H1 (cell line): ENCODE results near the gene TNFSF11. TPM values are rescaled to one million over a fixed set of nuclear protein-coding genes. Genes with fewer than 3 reads are reported as not detected.

Experiments
- CTCF ChIA-PET: fragments of 300-600 bp; sonication (Branson Sonifier 250); formaldehyde crosslinking; loops from one replicate; lab custom pipeline; 2021; ENCODE audit not compliant: partially characterized antibody; lab: Charles Lee
- POLR2A ChIA-PET: fragments of 300-600 bp; sonication (Branson Sonifier 250); formaldehyde crosslinking; loops from one replicate; lab custom pipeline; 2021; ENCODE audit warnings: inconsistent platforms; ENCODE audit not compliant: partially characterized antibody; lab: Charles Lee
- DNase-seq, 2 experiments: peaks; one replicate each; pipeline versions ENCODE4 v3.0.0 to v3.0.0-alpha.2; 2010 to 2022; ENCODE audit warnings: low spot score in 2 of 2, low read depth in 1 of 2, mixed read lengths in 1 of 2
- FAIRE-seq: peaks from 2 replicates; lab custom pipeline; 2011; peaks lifted over from hg19 to GRCh38; lab: Jason Lieb, UNC
- H2AFZ ChIP-seq: 2 replicates; pipeline ENCODE4 v1.8.1; 2012; ENCODE audit warnings: low read length, inconsistent platforms
- H2AK5ac ChIP-seq: 2 replicates; pipeline ENCODE4 v1.6.1; 2013; ENCODE audit warnings: low read depth, low read length
- H2BK120ac ChIP-seq: replicated peaks from 2 replicates; pipeline ENCODE3; 2013; ENCODE audit warnings: low read depth, low read length, inconsistent platforms
- H2BK12ac ChIP-seq: 2 replicates; pipeline ENCODE4 v1.6.1; 2013; ENCODE audit warnings: low read depth, low read length
- H2BK15ac ChIP-seq: 2 replicates; pipeline ENCODE4 v1.6.1; 2013; ENCODE audit warnings: low read length
- H2BK20ac ChIP-seq: 2 replicates; pipeline ENCODE4 v1.6.1; 2013; ENCODE audit warnings: low read length
- H2BK5ac ChIP-seq: 2 replicates; pipeline ENCODE4 v1.6.1; 2013; ENCODE audit warnings: low read depth, low read length
- H3K14ac ChIP-seq: 2 replicates; pipeline ENCODE4 v1.6.1; 2013; ENCODE audit warnings: inconsistent platforms; ENCODE audit not compliant: insufficient read length
- H3K18ac ChIP-seq: 2 replicates; pipeline ENCODE4 v1.6.1; 2013; ENCODE audit warnings: low read length; ENCODE audit errors: extremely low read depth
- H3K23ac ChIP-seq: 2 replicates; pipeline ENCODE4 v1.6.1; 2013; ENCODE audit warnings: inconsistent platforms; ENCODE audit not compliant: insufficient read length
- H3K23me2 ChIP-seq: 2 replicates; pipeline ENCODE4 v1.6.1; 2013; ENCODE audit warnings: low read depth, low read length
- H3K27ac ChIP-seq: 2 replicates; pipeline ENCODE4 v1.6.1; 2011; ENCODE audit warnings: low read depth, low read length, inconsistent platforms
- H3K27me3 ChIP-seq, 4 experiments: replicated peaks in 1 of 4; 1 replicate in 1 of 4; 2 replicates in 3 of 4; pipeline versions ENCODE4 v1.6.1 to v1.8.1; 2011 to 2013; ENCODE audit warnings: low read length in 3 of 4, mild to moderate bottlenecking in 3 of 4, inconsistent platforms in 2 of 4, mixed read lengths in 2 of 4, moderate library complexity in 1 of 4; ENCODE audit not compliant: control insufficient read depth in 3 of 4, insufficient read depth in 3 of 4; ENCODE audit errors: extremely low read depth in 1 of 4
- H3K36me3 ChIP-seq, 4 experiments: 2 replicates each; pipeline versions ENCODE4 v1.6.1 to v1.8.1; 2011 to 2013; ENCODE audit warnings: mild to moderate bottlenecking in 4 of 4, low read length in 3 of 4, moderate library complexity in 2 of 4, control low read depth in 1 of 4, inconsistent platforms in 1 of 4; ENCODE audit not compliant: insufficient read depth in 4 of 4, control insufficient read depth in 2 of 4
- H3K4ac ChIP-seq: replicated peaks from 2 replicates; pipeline ENCODE3; 2013; ENCODE audit warnings: low read length, low read depth, mixed read lengths, inconsistent platforms; ENCODE audit not compliant: insufficient read length
- H3K4me1 ChIP-seq, 4 experiments: replicated peaks in 1 of 4; 1 replicate in 1 of 4; 2 replicates in 3 of 4; pipeline versions ENCODE4 v1.6.1 to v1.8.1; 2011 to 2013; ENCODE audit warnings: low read length in 3 of 4, inconsistent platforms in 2 of 4, mixed read lengths in 1 of 4; ENCODE audit not compliant: insufficient read depth in 4 of 4, control insufficient read depth in 3 of 4
- H3K4me2 ChIP-seq, 2 experiments: 2 replicates each; pipeline versions ENCODE4 v1.6.1 to v1.8.1; 2011 to 2013; ENCODE audit warnings: low read depth in 2 of 2, low read length in 2 of 2, control low read depth in 1 of 2, inconsistent platforms in 1 of 2, mild to moderate bottlenecking in 1 of 2; ENCODE audit not compliant: insufficient read depth in 1 of 2
- H3K4me3 ChIP-seq, 4 experiments: fragments of 200-600, 300-600 bp in 1 of 4; sonication (generic), shearing (Covaris generic), sonication (Bioruptor Twin) in 1 of 4; 2 replicates each; pipeline versions ENCODE4 v1.5.1 to v1.8.1; 2011 to 2016; ENCODE audit warnings: low read length in 4 of 4, low read depth in 3 of 4, control low read depth in 2 of 4, inconsistent platforms in 2 of 4, mild to moderate bottlenecking in 2 of 4, mixed read lengths in 1 of 4, moderate library complexity in 1 of 4; ENCODE audit not compliant: insufficient read depth in 2 of 4; ENCODE audit errors: extremely low read depth in 1 of 4
- H3K56ac ChIP-seq: replicated peaks from 2 replicates; pipeline ENCODE3; 2013; ENCODE audit warnings: low read depth, mild to moderate bottlenecking, mixed read lengths, low read length, inconsistent platforms; ENCODE audit not compliant: insufficient read length
- H3K79me1 ChIP-seq: 2 replicates; pipeline ENCODE4 v1.6.1; 2013; ENCODE audit warnings: low read depth, low read length, control low read depth
- H3K79me2 ChIP-seq, 2 experiments: 2 replicates each; pipeline versions ENCODE4 v1.6.1 to v1.8.1; 2012 to 2013; ENCODE audit warnings: low read length in 2 of 2, mild to moderate bottlenecking in 2 of 2, inconsistent platforms in 1 of 2; ENCODE audit not compliant: insufficient read depth in 2 of 2, control insufficient read depth in 1 of 2
- H3K9ac ChIP-seq, 4 experiments: replicated peaks in 1 of 4; 1 replicate in 1 of 4; 2 replicates in 3 of 4; pipeline versions ENCODE4 v1.6.1 to v1.8.1; 2011 to 2013; ENCODE audit warnings: low read depth in 3 of 4, low read length in 3 of 4, control low read depth in 2 of 4, mild to moderate bottlenecking in 2 of 4, moderate library complexity in 2 of 4, inconsistent platforms in 1 of 4; ENCODE audit errors: extremely low read depth in 1 of 4
- H3K9me3 ChIP-seq, 2 experiments: 2 replicates each; pipeline versions ENCODE4 v1.6.1 to v1.8.1; 2012 to 2013; ENCODE audit warnings: mild to moderate bottlenecking in 2 of 2, moderate library complexity in 2 of 2, control low read depth in 1 of 2, inconsistent platforms in 1 of 2, low read depth in 1 of 2, low read length in 1 of 2, mixed read lengths in 1 of 2; ENCODE audit not compliant: insufficient read depth in 2 of 2
- H4K20me1 ChIP-seq, 2 experiments: replicated peaks in 1 of 2; 2 replicates each; pipeline versions ENCODE3 to v1.8.1; 2011 to 2013; ENCODE audit warnings: inconsistent platforms in 2 of 2, low read length in 2 of 2, mild to moderate bottlenecking in 1 of 2; ENCODE audit not compliant: insufficient read depth in 2 of 2, control insufficient read depth in 1 of 2
- H4K5ac ChIP-seq: 2 replicates; pipeline ENCODE4 v1.6.1; 2013; ENCODE audit warnings: low read length, low read depth, mixed read lengths, inconsistent platforms; ENCODE audit not compliant: insufficient read length
- H4K8ac ChIP-seq: 2 replicates; pipeline ENCODE4 v1.8.0; 2013; ENCODE audit warnings: mild to moderate bottlenecking, moderate library complexity, low read length, inconsistent platforms; ENCODE audit not compliant: insufficient read depth; ENCODE audit errors: extremely low read depth
- H4K91ac ChIP-seq: replicated peaks from 2 replicates; pipeline ENCODE3; 2013; ENCODE audit warnings: low read length, mixed read lengths, inconsistent platforms; ENCODE audit not compliant: insufficient read length
- HDAC6 ChIP-seq: IDR thresholded peaks from one replicate; pipeline ENCODE4 v1.7.1; 2012; ENCODE audit warnings: low read depth, mild to moderate bottlenecking, inconsistent platforms, low read length, moderate library complexity
- SP1 ChIP-seq: IDR thresholded peaks from 2 replicates; pipeline ENCODE4 v1.6.1; 2011; ENCODE audit warnings: low read depth, low read length
- SP2 ChIP-seq: IDR thresholded peaks from 2 replicates; pipeline ENCODE4 v1.6.1; 2012; ENCODE audit warnings: mild to moderate bottlenecking, low read length, inconsistent platforms
- TAF1 ChIP-seq: IDR thresholded peaks from 2 replicates; pipeline ENCODE4 v1.6.1; 2011; ENCODE audit warnings: mild to moderate bottlenecking, low read depth, low read length
- WGBS, 2 experiments: shearing (Covaris generic) in 1 of 2; methylation state at CpG; one replicate each; pipeline versions ENCODE4 v1.1.6 to v1.1.7; 2013 to 2015; ENCODE audit warnings: low lambda C conversion rate in 2 of 2, mixed read lengths in 2 of 2, inconsistent platforms in 1 of 2, low coverage in 1 of 2, missing lambda C conversion rate in 1 of 2; ENCODE audit not compliant: insufficient replicate concordance in 2 of 2, insufficient coverage in 1 of 2, insufficient read length in 1 of 2; ENCODE audit errors: extremely low coverage in 1 of 2, missing lambda C conversion rate in 1 of 2; 5-methylcytosine and 5-hydroxymethylcytosine counted together
- polyA plus RNA-seq, 7 experiments: library from polyadenylated mRNA; depleted of rRNA in 3 of 7; stranded (reverse) in 5 of 7; unstranded in 2 of 7; fragments of >200 nt in 5 of 7; fragments of 200-250 nt in 2 of 7; gene quantifications; 1 replicate in 5 of 7; 2 replicates in 1 of 7; 4 replicates in 1 of 7; pipeline versions ENCODE4 v1.2.1 to v1.2.3, GENCODE V29; 2011 to 2013; ENCODE audit warnings: missing spikeins in 2 of 7, mixed read lengths in 2 of 7
- total RNA-seq: library from RNA; stranded (reverse); fragmentation: NEBNext Ultra II Directional; extraction: Animal tissue kit (Norgen Biotek cat#: 25700); gene quantifications from 2 replicates; pipeline ENCODE4 v1.2.1, GENCODE V29; 2021

The TNFSF11 gene
- total and polyA plus RNA-seq, 2 of the 8 experiments (the other 6 are each of a cell fraction or from before 2014, with no cell fraction given), result 9.3 to 12.0 TPM

GRCh38 chr13:42600943-42601342, 27.0 kb downstream of the TNFSF11 start:
- CTCF ChIA-PET, result interaction anchor here (1.8 to 2.3 kb wide), 2 partner anchors 11 to 369 kb away, joined by 5 to 9 read pairs; no protein-coding TSS in a partner anchor
- FAIRE-seq, result no peak
- no peak overlapping the region for H2BK20ac ChIP-seq
- no peak overlapping the region for H4K5ac ChIP-seq
- no peak overlapping the region for H4K91ac ChIP-seq
- no peak overlapping the region for H3K23ac ChIP-seq
- no peak overlapping the region for H3K4me3 ChIP-seq
- no peak overlapping the region for H2BK5ac ChIP-seq
- H3K56ac ChIP-seq, result no peak overlapping the region
- no peaks in the 10 kb centered on the region for H3K27me3 ChIP-seq
- 90% methylated on average over 1 of the region's 1 CpG; no CpG with 5 or more reads in 1 of the 2 experiments for WGBS, 2 experiments
- no peaks in the 10 kb centered on the region for H3K79me1 ChIP-seq
- H2AFZ ChIP-seq, result no peak overlapping the region
- peaks cover 0 to 15% of the 10 kb centered on the region in 2 experiments; a peak in 2 of 4 replicates for H3K79me2 ChIP-seq
- H3K4ac ChIP-seq, result no peak overlapping the region
- H2AK5ac ChIP-seq, result no peak overlapping the region
- no peaks in the 10 kb centered on the region for H3K23me2 ChIP-seq
- DNase-seq, result no peak
- H3K27ac ChIP-seq, result no peak overlapping the region
- H2BK12ac ChIP-seq, result no peak overlapping the region
- no peak overlapping the region for H3K18ac ChIP-seq
- H2BK120ac ChIP-seq, result no peak overlapping the region
- no peak overlapping the region for H3K4me2 ChIP-seq
- POLR2A ChIA-PET, result no interaction called here
- H4K8ac ChIP-seq, result no peak overlapping the region
- no peak overlapping the region for H3K9ac ChIP-seq
- no peak overlapping the region for H3K14ac ChIP-seq
- H4K20me1 ChIP-seq, result no peaks in the 10 kb centered on the region
- peaks cover 0 to 7% (median 2%) of the 10 kb centered on the region in 4 experiments; a peak in 2 of 7 replicates for H3K4me1 ChIP-seq
- H3K36me3 ChIP-seq, result peaks cover 2 to 26% (median 11%) of the 10 kb centered on the region in 4 experiments; a peak in 7 of 8 replicates
- TF ChIP-seq SP2 (no peak), TAF1 (no peak), HDAC6 (no peak), SP1 (no peak)
- no peak overlapping the region for H2BK15ac ChIP-seq
- H3K9me3 ChIP-seq, result no peaks in the 10 kb centered on the region
